Mucosa of rectum (tissue), 2 donors: ENCODE measurements around the gene B3GNT8.

Experiments
- H3K27ac ChIP-seq, 2 donors: one replicate each; pipeline ENCODE4 v1.7.0; 2013; ENCODE audit warnings: inconsistent platforms in 2 of 2, low read depth in 2 of 2, low read length in 2 of 2
- H3K27me3 ChIP-seq, 2 donors: one replicate each; pipeline ENCODE4 v1.7.0; 2013; ENCODE audit warnings: low read length in 2 of 2; ENCODE audit not compliant: control insufficient read depth in 2 of 2, insufficient read depth in 2 of 2
- H3K36me3 ChIP-seq, 2 donors: one replicate each; pipeline ENCODE4 v1.7.0; 2013; ENCODE audit warnings: low read length in 2 of 2; ENCODE audit not compliant: control insufficient read depth in 2 of 2, insufficient read depth in 2 of 2
- H3K4me1 ChIP-seq, 2 donors: one replicate each; pipeline ENCODE4 v1.7.0; 2013; ENCODE audit warnings: low read length in 2 of 2, mild to moderate bottlenecking in 1 of 2; ENCODE audit not compliant: control insufficient read depth in 2 of 2, insufficient read depth in 2 of 2
- H3K4me3 ChIP-seq, 2 donors: one replicate each; pipeline ENCODE4 v1.7.0; 2013; ENCODE audit warnings: low read length in 2 of 2
- H3K9ac ChIP-seq, 2 donors: one replicate each; pipeline ENCODE4 v1.7.0; 2013; ENCODE audit warnings: low read length in 2 of 2, low read depth in 1 of 2, mild to moderate bottlenecking in 1 of 2
- H3K9me3 ChIP-seq, 2 donors: one replicate each; pipeline ENCODE4 v1.7.0; 2013; ENCODE audit warnings: low read length in 2 of 2; ENCODE audit not compliant: control insufficient read depth in 2 of 2
- donor health status: healthy.
- donor health status: Normal muscosa, but diverticular disease.

Gene B3GNT8

DNA sequence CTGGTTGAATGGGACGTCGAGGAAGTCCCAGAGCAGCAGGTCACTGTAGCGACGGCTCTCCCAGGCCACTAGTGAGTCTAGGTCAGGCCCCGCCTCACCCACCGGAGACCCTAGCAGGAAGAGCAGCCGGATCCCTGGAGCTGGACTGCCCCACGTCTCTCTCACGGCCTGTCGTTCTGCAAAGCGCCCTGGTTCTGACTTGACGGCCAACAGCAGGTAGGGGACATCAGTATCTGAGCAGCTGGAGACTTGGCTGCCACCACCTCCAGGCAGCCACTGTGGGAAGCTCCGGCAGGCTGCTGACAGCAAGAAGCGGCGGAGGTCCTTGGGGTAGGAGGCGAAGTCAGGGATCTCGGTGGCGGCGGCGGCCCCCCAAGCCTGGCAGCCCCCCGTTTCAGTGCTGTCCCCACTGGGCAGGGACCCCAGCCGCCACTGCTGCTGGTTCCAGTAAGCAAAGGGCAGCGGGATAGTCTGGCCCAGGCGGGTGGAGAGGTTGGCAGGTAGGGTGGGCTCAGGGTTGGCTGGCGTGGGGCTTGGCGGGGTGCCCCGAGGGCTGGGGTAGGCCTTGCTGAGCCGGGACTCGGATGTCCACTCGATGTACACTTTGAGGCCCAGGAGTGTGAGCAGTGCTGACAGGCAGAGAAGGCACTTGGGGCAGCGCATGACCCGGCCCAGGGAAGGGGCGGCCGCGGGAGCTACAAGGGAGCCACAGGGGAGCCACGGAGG, 895 bp downstream of the B3GNT8 start:
- Histone ChIP-seq H3K27me3 (no peaks in the 10 kb centered on the region), H3K36me3 (peaks cover 33 to 35% of the 10 kb centered on the region in 2 donors), H3K9ac (peak overlapping the region; percentile 93 to 99), H3K27ac (peak overlapping the region; percentile 90 to 94), H3K9me3 (no peaks in the 10 kb centered on the region), H3K4me1 (peaks cover 46 to 55% of the 10 kb centered on the region in 2 donors), H3K4me3 (peak overlapping the region; percentile 90)

DNA sequence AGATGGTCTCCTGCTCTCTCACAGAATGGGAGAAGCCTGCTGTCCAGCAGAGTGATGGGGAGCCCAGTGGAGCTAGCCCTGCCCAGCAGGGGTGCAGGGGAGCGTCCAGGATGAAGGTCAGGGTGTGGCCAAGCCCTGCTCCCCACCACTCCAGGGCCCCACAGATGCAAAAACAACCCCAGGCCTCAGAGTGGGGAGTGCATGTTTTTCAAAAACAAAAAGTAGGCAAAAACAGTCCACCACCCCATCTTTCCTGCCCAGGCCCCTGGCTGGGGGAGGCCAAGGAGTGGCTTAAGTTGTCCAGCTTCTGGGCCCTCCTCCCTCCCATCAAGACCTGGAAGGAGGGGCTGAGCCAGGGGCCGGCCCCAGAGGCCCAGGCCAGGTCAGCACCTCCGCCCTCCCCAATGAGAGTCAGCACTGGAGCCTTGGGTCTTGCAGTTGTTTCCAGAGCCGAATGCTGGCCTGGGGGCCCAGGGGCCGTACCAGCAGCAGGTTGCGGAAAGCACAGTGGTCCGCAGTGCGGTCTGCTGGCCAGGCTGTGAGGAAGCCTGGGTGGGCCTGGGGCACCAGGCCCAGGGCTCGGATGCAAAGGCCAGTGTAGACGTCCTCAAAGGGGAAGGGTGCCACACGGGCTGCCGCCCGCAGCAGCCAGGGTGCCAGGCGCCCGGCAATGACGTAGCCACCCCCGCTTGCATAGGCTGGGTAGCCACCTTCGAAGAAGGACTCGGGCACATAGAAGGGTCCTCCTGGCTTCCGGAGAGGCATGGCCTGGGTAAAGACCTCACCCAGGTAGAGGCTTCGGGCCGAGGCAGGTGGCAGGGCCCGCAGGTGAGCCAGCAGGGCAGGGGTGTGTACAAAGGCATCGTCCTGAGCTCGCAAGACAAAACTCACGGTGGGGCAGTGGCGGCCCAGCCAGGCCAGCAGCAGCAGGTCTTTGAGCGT, 1.7 kb downstream of the B3GNT8 start:
- Histone ChIP-seq H3K27me3 (no peaks in the 10 kb centered on the region), H3K27ac (peak overlapping the region; percentile 90 to 94), H3K4me3 (peak overlapping the region; percentile 90), H3K4me1 (peaks cover 54 to 64% of the 10 kb centered on the region in 2 donors), H3K36me3 (peaks cover 35 to 39% of the 10 kb centered on the region in 2 donors), H3K9me3 (no peaks in the 10 kb centered on the region), H3K9ac (peak overlapping the region; percentile 93 to 99)

DNA sequence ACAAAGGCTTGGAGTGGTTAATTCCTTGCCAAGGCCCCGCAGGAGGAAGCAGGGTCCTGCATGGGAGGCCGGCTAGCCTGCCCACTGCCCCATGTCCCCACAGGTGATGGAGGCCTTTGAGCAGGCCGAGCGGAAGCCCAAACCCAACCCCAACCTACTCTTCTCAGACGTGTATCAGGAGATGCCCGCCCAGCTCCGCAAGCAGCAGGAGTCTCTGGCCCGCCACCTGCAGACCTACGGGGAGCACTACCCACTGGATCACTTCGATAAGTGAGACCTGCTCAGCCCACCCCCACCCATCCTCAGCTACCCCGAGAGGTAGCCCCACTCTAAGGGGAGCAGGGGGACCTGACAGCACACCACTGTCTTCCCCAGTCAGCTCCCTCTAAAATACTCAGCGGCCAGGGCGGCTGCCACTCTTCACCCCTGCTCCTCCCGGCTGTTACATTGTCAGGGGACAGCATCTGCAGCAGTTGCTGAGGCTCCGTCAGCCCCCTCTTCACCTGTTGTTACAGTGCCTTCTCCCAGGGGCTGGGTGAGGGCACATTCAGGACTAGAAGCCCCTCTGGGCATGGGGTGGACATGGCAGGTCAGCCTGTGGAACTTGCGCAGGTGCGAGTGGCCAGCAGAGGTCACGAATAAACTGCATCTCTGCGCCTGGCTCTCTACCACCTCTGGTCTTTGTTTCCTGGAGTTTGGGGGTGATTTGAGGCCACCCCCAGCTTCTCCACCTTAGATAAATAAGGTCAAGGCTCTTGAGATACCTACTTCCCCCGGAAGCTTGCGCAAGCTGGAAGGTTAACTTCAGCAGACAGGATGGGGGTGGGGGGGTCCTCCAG, 2.6 kb downstream of the B3GNT8 start:
- H3K36me3 ChIP-seq = peaks cover 38 to 48% of the 10 kb centered on the region in 2 donors

DNA sequence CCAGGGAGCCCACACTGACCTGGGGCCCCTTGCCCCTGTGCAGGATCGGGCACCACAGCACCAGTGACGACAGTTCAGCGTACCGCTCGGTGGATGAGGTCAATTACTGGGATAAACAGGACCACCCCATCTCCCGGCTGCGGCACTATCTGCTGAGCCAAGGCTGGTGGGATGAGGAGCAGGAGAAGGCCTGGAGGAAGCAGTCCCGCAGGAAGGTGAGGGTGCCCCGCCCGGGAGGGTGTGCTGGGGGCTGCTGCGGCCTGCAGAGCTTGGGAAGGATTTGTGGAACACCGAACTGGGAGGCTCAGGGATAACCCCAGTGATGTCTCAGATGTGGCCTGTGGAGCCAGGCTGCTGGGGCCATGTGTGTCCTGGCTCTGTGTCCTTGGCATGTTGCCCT, 4.2 kb downstream of the B3GNT8 start:
- no peak overlapping the region for H3K9ac ChIP-seq
- H3K27me3 ChIP-seq = no peaks in the 10 kb centered on the region
- H3K27ac ChIP-seq = no peak overlapping the region
- no peak overlapping the region for H3K4me3 ChIP-seq
- H3K4me1 ChIP-seq = peaks cover 46 to 56% of the 10 kb centered on the region in 2 donors
- peaks cover 43 to 62% of the 10 kb centered on the region in 2 donors for H3K36me3 ChIP-seq
- H3K9me3 ChIP-seq = no peaks in the 10 kb centered on the region

More for the DNA sequence above, 2.6 kb downstream of the B3GNT8 start:
- peaks cover 54 to 64% of the 10 kb centered on the region in 2 donors for H3K4me1 ChIP-seq
- H3K27ac ChIP-seq = peak overlapping the region; percentile 16 to 94
- H3K27me3 ChIP-seq = no peaks in the 10 kb centered on the region
- H3K9me3 ChIP-seq = no peaks in the 10 kb centered on the region
- H3K4me3 ChIP-seq = peak overlapping the region; percentile 44 to 90
- H3K9ac ChIP-seq = peak overlapping the region in 1 of 2 donors; percentile 99

DNA sequence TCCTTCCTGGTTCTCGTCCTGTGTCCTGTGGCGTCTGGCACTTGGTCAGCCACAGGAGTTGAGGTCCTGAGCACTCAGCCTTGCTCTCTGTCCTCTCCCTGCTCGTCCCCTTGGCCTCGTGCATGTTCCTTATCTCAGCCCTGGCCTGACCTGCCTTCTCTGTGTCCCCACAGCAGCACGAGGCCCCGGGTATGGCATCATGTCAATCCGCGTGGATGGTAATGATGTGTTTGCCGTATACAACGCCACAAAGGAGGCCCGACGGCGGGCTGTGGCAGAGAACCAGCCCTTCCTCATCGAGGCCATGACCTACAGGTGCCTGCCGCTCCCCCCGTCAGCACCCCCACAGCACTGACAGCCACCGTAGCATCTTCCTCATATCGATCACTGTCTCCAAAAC, 4.7 kb downstream of the B3GNT8 start:
- Histone ChIP-seq H3K27ac (peak overlapping the region in 1 of 2 donors; percentile 68), H3K4me1 (peaks cover 41 to 51% of the 10 kb centered on the region in 2 donors), H3K4me3 (no peak overlapping the region), H3K9me3 (no peaks in the 10 kb centered on the region), H3K9ac (no peak overlapping the region), H3K36me3 (peaks cover 43 to 62% of the 10 kb centered on the region in 2 donors), H3K27me3 (no peaks in the 10 kb centered on the region)

DNA sequence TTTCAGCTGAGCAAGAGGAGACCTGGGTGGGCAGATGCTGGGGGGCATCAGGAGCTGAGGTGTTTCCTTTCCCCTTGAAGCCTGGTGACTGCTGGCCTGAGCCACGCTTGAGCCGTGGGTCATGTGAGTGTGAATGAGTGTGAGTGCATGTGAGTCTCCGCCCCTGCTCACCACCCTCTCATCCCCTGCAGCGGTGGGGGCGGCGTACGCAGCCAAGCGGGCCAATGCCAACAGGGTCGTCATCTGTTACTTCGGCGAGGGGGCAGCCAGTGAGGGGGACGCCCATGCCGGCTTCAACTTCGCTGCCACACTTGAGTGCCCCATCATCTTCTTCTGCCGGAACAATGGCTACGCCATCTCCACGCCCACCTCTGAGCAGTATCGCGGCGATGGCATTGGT, 5.2 kb downstream of the B3GNT8 start:
- H3K4me3 ChIP-seq = peak overlapping the region in 1 of 2 donors; percentile 13
- peaks cover 39 to 50% of the 10 kb centered on the region in 2 donors for H3K4me1 ChIP-seq
- peaks cover 46 to 62% of the 10 kb centered on the region in 2 donors for H3K36me3 ChIP-seq
- H3K27ac ChIP-seq = peak overlapping the region; percentile 68 to 75
- H3K9ac ChIP-seq = no peak overlapping the region
- no peaks in the 10 kb centered on the region for H3K27me3 ChIP-seq
- H3K9me3 ChIP-seq = no peaks in the 10 kb centered on the region

DNA sequence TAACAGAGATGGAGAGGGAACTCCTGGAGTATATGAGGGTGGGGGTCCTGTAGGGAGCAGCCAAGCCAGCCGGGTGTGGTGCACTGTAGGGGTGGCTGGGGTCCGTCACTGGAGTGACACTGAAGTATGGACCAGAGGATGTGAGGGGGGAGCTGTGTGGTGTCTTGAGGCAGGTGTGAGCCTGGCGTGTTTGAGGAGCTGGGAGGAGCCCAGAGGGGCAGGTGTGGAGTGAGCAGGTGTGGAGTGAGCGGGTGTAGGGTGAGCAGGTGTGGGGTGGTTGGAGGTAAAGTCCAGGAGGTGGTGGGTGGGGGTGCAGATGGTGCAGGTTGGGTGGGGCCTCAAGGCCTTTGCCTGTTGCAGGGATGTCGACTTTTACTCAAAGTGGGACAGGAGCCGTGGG, 5.9 kb downstream of the B3GNT8 start:
- H3K27ac ChIP-seq = peak overlapping the region; percentile 71 to 75
- peak overlapping the region in 1 of 2 donors; percentile 40 for H3K9ac ChIP-seq
- H3K36me3 ChIP-seq = peaks cover 46 to 64% of the 10 kb centered on the region in 2 donors
- no peaks in the 10 kb centered on the region for H3K9me3 ChIP-seq
- H3K4me3 ChIP-seq = no peak overlapping the region
- no peaks in the 10 kb centered on the region for H3K27me3 ChIP-seq
- H3K4me1 ChIP-seq = peaks cover 37 to 52% of the 10 kb centered on the region in 2 donors

DNA sequence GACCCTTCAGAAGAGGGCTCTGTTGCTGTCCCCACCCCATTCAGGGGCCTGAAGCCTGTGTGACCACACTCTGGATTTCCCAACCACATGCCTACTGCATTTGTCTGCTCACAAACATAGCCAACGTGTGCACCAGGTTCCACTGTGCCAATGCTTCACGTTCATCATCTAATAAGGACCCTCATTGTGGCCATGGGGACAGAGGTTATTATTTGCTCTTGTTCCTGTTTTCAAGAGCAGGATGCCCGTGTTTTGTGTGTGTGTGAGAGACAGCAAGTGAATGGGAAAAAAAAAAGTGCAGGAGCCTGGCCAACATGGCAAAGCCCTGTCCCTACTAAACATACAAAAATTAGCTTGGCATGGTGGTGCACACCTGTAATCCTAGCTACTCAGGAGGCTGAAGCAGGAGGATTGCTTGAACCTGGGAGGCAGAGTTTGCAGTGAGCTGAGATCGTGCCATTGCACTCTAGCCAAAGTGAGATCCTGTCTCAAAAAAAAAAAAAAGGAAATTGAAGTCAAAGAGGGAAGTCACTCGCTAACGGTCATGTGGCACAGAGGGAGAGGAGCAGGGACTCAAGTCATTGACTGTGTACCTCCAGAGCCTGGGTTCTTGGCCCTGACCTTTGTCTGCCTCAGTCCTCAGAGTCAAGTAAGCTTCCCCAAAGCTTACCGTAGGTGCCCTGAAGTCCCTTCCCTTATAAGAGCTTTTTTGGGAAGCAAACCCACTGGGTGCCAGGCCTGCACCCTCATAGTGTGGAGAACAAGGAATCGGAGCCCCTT, 6.9 kb downstream of the B3GNT8 start:
- Histone ChIP-seq H3K9ac (peak overlapping the region in 1 of 2 donors; percentile 40), H3K27ac (peak overlapping the region; percentile 71 to 75), H3K27me3 (no peaks in the 10 kb centered on the region), H3K4me3 (no peak overlapping the region), H3K36me3 (peaks cover 39 to 66% of the 10 kb centered on the region in 2 donors), H3K9me3 (no peaks in the 10 kb centered on the region), H3K4me1 (peaks cover 36 to 47% of the 10 kb centered on the region in 2 donors)

DNA sequence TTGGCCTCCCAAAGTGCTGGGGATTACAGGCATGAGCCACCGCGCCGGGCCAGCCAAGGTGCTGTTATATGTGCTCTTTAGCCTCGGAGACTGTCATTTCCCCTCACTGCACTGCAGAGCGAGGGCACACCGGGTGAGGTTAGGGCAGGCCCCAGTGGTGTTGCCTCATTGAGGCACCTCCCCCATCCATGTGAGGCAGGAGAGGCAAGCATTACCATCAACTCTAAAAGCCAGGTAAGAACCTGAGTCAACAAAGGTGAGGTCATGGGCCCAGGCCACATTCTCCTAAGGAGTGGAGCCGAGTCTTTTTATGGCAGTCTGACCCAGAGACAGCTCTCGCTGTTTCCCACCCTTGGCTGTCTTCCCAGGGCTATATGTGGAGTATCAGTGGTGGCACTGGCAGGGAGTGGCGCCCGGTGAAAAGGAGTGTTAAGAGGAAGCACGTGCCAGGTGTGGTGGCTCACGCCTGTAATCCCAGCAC, 10.9 kb downstream of the B3GNT8 start:
- no peaks in the 10 kb centered on the region for H3K27me3 ChIP-seq
- H3K27ac ChIP-seq = peak overlapping the region; percentile 72 to 79
- H3K4me3 ChIP-seq = no peak overlapping the region
- peak overlapping the region in 1 of 2 donors; percentile 35 for H3K9ac ChIP-seq
- H3K9me3 ChIP-seq = no peaks in the 10 kb centered on the region
- peaks cover 15 to 27% of the 10 kb centered on the region in 2 donors for H3K4me1 ChIP-seq
- H3K36me3 ChIP-seq = peaks cover 26 to 67% of the 10 kb centered on the region in 2 donors
